NCI-H82 treated with DMSO at 0.1 percent for 48 hours (cell line): ENCODE results near the gene CASQ2.
"Not testable (repeated sequence)": the region's sequence is repeated elsewhere in the genome, so short reads cannot be mapped to it uniquely, and the experiment has no call there.

Experiments
- DNase-seq: peaks from one replicate; lab custom pipeline; 2025; ENCODE audit not compliant: unreplicated experiment; lab: John Stamatoyannopoulos, UW

The CASQ2 gene

GRCh38 chr1:115781343-115781742, 12.8 kb upstream of the CASQ2 start:
- no peak for DNase-seq

DNA sequence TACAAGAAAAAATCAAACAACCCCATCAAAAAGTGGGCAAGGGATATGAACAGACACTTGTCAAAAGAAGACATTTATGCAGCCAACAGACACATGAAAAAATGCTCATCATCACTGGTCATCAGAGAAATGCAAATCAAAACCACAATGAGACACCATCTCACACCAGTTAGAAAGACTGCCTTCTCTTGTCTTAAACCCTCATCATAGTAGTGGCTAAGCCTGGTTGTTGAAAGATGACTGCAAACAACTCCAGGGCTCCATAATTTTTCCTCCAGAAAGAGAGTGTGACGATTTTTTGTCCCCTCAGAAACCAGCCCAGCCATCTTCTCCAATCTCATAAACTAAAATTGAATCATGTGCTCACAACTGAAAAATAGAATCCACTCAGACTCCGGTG, 12.1 kb upstream of the CASQ2 start:
- not testable (repeated sequence) for DNase-seq

GRCh38 chr1:115779075-115779474, 10.6 kb upstream of the CASQ2 start:
- DNase-seq = not testable (repeated sequence)

- DNase-seq = peak; percentile 37
Observed at GRCh38 chr1:115771847-115772457, 3.4 kb upstream of the CASQ2 start.

DNA sequence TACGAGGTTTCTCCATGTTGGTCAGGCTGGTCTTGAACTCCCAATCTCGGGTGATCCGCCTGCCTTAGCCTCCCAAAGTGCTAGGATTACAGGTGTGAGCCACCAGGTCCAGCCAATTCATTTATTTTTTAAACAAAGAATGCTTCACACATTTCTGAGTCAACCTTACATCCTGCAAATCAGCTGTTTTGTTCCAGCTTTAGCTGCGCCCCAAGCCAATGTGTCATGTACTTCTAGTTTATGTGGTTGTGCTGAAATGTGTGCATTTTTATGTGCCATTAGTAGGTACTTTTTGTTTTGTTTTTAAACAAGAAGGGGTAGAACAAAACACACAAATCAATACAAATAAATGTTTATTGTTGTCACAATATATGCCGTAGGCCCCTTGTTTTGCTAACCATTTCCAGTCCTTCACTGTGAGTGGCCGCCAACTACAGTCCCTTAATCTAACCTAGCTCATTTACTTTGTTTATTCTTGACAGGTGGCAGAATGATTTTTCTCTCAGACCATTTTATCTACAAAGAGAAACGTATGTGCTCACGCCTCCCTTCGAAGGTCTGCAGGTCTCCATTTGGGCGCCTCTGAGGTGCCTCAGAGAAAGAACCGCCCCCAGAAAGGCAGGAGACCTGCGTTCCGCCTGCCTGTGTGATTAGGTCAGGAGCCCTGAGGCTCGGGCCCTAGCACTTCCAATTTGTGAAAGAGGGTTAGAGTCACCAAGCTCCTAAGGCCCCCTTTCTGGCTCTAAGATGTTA, 2.8 kb upstream of the CASQ2 start:
- DNase-seq = no peak

GRCh38 chr1:115767403-115767802, 1.1 kb downstream of the CASQ2 start:
- DNase-seq = no peak

DNA sequence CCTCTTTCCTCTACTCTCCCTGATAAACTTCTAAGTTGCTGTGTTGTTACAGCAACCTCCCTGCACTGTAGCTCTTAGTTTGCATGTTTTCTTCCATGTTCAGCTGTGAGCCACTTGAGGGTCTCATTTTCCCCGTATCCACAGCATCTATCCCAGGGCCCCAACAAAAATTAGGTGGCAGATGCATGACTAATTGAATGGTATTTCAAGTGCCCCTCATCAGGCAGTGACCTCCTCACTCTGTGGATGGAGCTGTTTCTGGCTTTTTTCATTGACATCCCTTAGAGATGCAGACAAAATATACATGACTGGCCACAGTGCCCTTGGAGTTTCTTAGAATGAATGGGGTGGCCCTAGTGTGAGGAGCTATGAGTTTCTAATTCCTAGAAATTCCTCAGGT, 3.4 kb downstream of the CASQ2 start:
- no peak for DNase-seq

DNA sequence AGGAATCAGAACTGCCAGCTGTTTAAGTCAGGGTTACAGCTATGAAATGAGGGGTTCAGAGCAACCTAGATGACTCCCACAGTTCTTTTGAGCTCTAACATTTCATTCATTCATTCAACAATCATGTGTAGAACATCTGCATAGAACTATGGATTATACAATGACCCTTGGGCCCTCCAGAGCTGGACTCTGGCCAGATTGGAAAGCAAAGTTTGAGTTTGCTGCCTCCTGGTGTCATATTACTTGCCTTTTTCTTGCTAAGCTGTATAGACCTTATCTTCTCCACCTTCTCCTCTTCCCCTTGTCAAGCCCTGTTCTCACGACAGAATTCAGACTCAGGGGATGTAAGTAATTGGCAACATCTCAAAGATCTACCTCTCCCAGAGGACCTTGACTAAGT, 4.0 kb downstream of the CASQ2 start:
- DNase-seq = no peak

- DNase-seq = no peak
Observed at GRCh38 chr1:115762779-115763178, 5.7 kb downstream of the CASQ2 start.

DNA sequence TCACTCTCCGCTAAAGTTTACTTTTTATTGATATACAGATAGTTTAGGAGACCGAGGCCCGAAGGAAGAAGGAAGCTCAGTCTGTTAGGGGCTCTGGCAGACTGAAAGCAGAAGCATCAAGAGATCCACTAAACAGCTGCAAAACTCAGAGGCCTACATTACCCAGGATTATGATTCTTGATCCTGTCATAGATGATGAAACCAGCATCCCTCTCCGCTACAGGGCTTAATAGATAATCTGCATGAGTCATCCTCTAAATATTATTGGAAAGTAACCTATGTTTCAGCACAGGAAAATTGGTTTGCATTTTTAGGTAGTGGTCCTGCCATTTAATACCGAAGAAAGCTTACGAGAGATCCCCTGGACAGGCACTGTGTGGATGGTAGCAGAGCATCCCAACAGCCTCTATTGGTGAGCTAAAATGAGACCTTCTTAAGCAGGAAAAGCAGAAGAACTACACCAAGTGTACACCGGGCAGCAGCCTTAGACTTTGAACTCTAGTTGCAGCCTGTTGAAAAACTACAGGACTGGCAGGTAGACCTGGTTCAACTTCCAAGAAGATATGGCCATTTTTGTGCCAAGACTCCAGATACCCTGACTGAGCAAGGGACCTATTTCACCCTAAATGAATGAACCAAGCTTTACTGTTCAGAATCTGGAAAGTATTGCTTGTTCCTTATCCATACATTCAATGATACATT, 6.8 kb downstream of the CASQ2 start:
- DNase-seq = no peak

GRCh38 chr1:115757856-115758255, 10.7 kb downstream of the CASQ2 start:
- no peak for DNase-seq

DNA sequence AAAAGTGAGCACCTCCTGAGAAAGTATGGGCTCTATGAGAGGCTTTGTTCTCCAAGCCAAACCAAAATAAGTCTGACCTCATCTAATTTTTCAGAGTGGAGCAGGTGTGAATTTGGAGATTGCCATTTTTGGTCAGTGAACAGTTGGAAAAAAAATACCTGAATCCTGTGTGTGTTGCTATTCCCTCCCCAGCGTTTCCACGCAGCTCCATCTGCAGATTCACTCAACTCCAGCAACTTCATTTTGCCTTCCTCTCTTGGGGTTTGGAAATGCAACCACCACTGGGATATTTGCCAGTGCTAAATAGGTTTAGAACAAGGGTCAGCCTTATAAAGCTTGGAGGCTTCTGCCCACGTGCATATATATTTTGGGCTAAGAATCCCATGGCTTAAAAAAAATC, 11.2 kb downstream of the CASQ2 start:
- no peak for DNase-seq

GRCh38 chr1:115755456-115756370, 12.8 kb downstream of the CASQ2 start:
- DNase-seq = no peak

DNA sequence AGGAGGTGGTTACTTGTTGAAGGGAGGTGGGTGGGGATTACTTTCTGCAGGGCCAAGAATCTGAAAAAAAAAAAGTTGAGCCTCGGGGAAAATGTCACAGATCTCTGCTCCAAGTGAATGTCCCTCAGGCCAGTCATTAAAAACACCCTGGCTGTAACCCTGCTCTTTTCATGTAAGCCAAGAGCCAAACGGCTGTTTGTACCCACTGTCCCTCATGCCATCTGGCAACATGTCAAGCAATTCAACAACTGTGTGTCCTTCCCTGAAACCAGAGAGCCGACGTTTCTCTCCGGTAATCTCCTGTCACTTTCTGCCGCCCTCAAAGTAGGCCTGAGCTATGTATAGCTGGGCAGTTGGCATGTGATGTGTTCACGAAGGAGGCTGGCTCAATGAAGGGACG, 14.7 kb downstream of the CASQ2 start:
- DNase-seq = no peak

GRCh38 chr1:115753361-115753760, 15.2 kb downstream of the CASQ2 start:
- DNase-seq = no peak

- DNase-seq = no peak
Observed at GRCh38 chr1:115748401-115749150, 19.9 kb downstream of the CASQ2 start.

GRCh38 chr1:115746021-115746690, 22.4 kb downstream of the CASQ2 start:
- no peak for DNase-seq

DNA sequence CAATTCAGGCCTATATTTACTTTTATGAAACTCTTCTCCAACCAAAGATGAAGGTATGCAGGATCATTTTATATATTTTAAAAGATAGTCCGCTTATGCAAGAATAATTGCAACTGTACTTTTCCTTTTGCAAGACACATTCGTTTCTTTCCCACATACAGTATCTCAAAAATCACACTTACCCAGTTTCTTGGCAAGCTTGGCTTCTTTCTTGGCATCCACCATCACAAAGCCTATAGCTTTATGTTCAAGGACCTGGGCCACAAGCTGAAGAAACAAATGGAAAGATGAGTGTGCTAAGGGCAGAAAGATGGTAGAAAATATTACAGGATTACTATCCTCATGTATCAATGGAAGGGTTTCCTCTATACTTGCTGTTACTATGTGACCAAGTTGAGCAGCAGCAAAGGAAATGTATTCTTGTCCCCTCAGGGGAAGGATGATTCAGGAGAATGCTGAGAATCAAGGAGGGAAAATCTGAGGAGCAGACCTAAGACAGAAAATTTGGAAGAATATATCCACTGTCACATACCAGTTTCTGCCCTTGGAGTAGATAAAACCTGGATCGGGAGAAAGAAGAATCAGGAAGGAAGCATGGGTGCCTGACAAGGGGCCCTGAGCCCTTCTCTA, 23.8 kb downstream of the CASQ2 start:
- no peak for DNase-seq

- no peak for DNase-seq
Observed at GRCh38 chr1:115740811-115741210, 27.7 kb downstream of the CASQ2 start.
